Putamen (tissue), 1 donor: Measurements from ENCODE around the gene CERS1.
"Not testable (repeated sequence)": the region's sequence is repeated elsewhere in the genome, so short reads cannot be mapped to it uniquely, and the experiment has no call there.

Experiments used
- DNase-seq: peaks from one replicate; pipeline ENCODE4 v3.0.0-alpha.2; 2016; ENCODE audit warnings: low spot score

The CERS1 gene

GRCh38 chr19:18919086-18919899 lies 23.3 kb upstream of the CERS1 start, which contains the start of the genes COPE and DDX49:
Gene COPE, minus strand, starts transcription at chr19:18919387. Its CDS starts 39 bp downstream, at chr19:18919348.
Gene DDX49, plus strand, starts transcription at chr19:18919715. Its CDS starts 27 bp downstream, at chr19:18919742.
- peak; percentile 100 for DNase-seq

DNA sequence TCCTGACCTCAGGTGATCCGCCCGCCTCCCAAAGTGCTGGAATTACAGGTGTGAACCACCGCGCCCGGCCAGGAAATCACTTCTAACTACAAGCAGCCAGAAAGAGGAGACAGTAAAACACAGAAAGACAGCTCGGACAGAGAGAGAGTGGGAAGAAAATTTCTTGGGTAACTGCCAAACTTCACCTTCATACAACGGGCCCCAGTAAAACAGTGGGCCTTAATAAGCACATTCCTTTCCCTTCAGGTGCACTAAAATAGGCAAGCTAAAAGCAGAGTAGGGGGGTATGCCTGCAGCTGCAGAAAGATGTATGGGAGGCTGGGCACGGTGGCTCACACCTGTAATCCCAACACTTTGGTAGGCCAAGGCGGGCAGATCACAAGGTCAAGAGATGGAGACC lies 21.6 kb upstream of the CERS1 start:
- DNase-seq, result not testable (repeated sequence)

DNA sequence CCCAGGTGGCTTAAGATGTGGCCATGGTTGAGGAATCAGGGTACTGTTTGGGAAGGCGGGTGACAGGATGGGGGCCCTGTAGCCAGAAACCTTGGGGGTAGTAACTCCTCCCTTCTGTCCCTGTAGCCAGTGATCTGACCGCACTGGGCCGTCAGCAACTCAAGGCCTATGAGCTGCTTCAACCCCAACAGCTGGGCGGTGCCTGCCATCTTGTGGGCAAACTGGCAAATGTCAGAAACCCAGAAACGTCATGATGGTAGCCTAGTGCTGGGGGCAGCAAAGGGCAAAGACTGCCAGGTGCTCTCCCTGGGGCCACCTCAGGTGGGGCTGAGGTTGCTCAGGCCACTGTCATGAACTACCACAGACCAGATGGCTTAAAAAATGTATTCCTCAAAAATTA lies 19.7 kb upstream of the CERS1 start:
- DNase-seq, result peak; percentile 75

- no peak for DNase-seq
Measured at GRCh38 chr19:18913466-18913865, 17.5 kb upstream of the CERS1 start.

- DNase-seq, result no peak
Measured at GRCh38 chr19:18912933-18913332, 17.0 kb upstream of the CERS1 start.

DNA sequence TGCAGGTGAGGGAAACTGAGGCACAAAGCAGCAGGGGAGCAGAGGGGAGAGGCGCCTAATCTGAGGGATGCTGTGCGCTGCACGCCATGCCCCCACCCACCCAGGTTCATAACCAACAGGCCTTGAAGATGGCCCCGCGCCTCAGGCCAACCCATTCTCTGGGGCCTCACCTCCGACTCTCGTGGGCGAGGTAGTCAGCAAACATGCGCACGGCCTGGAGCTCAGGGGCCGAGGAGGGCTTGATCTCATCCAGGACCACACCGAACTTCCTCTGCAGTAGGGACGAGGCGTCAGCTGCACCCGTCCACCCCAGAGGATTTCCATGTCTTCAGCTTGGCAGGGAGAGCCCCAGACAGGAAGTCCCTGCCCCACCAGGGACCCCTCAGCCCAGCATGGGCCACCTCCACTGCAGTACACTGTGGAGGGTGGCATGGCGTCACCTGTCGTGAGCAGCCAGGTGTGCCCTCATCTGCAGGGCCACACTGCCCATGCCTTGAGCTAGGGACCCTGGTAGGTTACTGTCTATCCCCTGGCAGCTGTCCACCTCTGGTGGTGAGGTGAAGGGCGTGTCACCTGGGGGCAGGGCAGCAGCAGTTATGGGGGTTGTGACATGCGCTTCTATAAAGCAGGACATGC lies 15.0 kb upstream of the CERS1 start:
- no peak for DNase-seq

DNA sequence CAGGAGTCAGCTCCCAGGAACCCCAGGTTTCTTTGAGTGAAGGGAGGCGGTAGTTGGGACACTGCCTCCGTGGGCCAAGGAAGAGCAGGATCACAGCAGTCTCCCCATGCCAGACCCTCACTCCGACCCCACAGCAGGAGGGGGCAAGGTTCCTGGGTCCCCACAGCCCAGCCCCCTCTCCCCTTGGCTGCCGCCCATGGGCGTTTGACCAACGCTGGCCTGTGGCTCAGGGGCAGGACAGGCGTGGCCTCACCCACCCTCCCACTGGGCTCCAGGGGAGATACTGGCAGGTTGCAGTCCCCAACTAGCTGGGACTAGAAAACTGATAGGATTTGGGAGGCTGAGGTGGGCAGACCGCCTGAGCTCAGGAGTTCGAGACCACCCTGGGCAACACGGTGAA lies 14.1 kb upstream of the CERS1 start:
- no peak for DNase-seq

DNA sequence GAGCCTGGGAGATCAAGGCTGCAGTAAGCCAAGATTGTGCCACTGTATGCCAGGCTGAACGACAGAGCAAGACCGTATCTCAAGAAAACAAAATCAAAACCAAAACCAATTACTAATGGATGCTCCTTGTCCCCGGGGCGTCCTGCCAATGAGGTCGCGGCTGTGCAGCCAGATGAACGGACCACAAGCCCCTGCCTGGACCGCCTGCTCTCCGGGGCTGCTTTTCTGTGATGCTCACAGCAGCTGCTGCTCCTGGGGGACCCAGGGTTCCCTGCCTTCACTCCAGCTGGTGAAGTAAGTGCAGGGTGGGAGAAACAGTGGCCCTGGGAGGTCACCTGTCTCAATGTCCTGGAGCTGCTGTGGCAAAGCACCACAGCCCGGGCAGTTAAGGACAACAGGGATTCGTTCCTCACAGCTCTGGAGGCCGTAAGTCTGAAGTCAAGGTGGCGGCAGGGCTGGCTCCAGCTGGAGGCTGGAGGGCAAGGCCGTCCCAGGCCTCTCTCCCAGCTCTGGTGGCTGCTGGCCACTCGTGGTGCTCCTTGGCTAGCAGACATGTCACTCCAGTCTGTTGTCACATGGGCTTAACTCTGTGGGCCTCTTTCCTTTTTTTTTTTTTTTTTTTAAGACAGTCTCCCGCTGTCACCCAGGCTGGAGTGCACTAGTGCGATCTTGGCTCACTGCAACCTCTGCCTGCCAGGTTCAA lies 13.1 kb upstream of the CERS1 start:
- DNase-seq, result no peak

DNA sequence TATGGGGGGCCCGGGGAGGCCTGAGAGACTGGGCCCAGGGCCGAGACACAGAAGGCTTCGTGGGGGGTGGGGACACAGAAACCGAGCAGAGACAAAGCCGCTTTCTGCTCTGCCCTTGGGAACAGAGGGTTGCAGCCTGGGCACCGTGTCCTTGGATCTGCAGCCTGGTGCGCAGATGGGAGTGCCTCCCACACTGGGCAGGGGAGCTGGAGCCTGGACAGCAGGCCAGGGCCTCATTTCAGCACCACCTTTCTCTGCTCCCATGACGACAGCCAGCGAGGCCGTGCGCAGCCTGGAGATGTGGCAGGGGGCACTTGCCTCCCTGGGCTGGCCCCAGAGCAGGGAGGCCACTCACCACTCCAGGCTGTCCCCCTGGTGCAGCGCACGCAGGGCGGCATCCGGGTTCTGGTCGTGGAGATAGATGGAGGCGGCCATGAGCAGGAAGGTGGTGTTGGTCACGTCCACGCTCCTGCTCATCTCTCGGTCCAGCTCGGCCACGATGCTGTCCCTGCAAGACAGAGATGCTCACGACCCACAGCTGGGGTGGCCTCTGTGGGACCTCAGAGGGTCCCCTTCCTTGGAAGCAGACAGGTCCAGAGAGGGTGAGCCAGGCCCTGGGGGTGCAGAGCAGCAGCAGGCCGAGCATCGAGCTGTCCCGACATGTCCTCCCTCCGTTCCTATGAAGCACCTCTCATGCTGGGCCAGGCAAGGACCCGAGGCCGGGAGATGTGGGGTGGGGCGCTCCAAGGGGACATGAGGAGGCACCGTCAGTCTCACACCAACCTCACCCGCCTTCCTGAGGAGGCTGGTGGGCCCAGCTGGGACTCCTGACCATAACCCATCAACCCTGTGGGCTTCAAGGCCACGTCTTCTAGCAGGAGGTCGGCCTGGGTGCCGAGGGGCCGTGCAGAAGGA lies 10.9 kb upstream of the CERS1 start:
- DNase-seq, result peak; percentile 87

DNA sequence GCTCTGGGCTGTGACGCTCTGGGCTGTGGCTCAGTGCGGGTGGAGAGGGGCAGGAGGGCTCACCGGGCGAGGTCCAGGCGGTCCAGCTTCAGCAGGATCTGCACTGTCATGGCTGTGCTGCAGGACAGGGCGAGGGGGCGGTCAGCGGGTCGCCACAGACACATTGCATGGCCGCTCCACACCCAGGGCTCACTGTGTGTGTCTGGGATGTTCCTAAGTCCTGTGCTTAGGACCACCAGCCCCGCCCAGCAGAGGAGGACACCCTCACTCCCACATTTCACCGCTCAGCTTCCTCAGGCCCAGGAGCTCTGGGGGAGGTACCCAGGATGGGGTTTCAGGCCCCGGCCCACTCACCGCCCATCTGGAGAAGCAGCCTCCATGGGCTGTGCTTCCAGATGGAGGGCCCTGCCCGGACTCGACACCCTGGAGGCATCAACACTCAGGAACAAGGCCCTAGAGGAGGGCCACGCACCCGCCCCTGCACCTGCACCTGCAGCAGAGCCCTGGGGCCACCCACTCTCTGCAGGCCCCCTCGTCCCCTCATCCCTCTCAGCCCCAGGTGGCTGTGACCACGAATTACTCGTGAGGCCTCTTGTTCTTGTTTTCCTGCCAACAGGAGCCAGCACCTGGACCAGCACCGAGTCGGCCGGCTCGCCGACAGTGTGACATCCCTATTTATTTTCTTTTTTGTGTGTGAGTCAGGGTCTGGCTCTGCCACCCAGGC lies 9.7 kb upstream of the CERS1 start:
- DNase-seq, result no peak

DNA sequence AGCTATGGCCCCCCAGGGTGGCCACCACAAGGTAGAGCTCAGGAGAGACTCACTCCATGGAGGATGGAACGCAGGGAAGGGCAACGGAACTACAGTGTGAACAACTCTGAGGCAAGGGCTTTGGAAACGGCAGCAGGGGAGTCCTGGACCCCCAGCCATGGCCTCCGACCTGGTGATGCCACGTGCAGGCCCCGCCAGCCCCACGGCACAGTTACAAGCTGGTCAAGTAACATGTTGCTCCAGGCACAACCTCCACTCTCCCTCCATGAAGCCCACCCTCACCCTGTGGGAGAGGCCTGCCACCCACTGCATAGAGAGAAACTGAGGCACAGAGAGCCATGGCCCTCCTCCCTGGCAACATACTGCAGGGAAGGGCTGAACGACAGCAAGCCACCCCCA lies 9.1 kb upstream of the CERS1 start:
- no peak for DNase-seq

- DNase-seq, result peak; percentile 77
Measured at GRCh38 chr19:18904334-18905057, 8.5 kb upstream of the CERS1 start.

- no peak for DNase-seq
Measured at GRCh38 chr19:18903156-18904037, 7.4 kb upstream of the CERS1 start.

- not testable (repeated sequence) for DNase-seq
Measured at GRCh38 chr19:18902519-18902918, 6.6 kb upstream of the CERS1 start.

DNA sequence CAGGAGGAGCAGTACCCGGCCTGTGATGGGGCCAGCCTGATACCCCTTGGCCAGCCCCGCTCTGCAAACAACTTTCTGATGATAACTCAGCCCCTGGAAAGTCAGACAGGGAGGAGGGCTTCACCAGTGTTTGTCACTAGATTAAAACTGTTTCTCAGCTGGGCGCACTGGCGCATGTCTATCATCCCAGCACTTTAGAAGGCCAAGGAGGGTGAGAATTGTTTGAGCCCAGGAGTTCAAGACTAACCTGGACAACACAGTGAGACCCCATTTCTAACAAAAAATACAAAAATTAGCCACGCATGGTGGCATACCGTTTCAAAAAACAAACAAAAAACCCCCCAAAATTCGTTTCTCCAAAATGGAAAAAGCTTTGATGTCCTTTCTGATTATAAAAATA lies 5.5 kb upstream of the CERS1 start:
- DNase-seq, result no peak

DNA sequence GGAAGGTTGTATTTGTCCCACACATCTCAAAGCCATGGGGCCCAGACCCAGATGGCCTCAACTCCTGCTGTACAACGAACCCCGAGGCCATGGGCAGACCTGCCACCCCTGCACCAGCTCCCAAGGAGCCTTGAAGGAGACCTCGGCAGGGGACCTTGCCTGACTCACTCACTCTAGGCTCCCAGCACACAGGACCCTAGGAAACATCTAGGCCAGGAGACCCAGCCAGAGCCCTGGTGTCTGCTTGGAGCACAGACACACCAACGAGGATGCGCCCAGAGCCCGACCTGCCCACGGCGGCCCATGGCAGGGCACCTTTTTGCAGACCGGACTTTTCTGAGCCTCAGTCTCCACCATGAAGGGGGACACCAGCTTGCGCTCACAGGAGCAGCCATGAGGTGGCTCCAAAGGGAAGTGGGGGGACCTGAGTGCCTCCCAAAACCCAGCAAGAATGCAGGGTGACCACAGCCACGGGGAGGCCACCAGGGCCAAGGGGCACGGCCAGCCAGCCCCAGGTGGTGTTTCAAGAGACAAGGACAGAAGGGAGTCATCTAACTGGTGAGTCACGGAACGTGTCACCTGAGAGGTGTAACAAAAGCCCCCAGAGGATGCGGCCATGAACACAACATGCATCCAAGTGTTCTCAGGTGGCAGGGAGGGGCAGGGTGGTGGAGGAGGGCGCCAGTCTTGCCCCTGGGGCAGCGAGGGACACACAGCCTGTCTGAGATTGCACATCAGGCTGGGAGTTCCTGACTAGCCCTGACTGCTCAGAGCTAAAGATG lies 4.9 kb upstream of the CERS1 start:
- DNase-seq, result no peak

- no peak for DNase-seq
Measured at GRCh38 chr19:18899624-18900560, 3.9 kb upstream of the CERS1 start.
